GM12875 (cell line): ENCODE data around the gene DOCK7.

ENCODE experiments used
- H3K4me3 ChIP-seq: one replicate; pipeline ENCODE4 v1.5.1; 2011; ENCODE audit warnings: low read depth, low read length, control low read depth
- TF ChIP-seq, protein P1 (sequence below): IDR thresholded peaks from 2 replicates; pipeline ENCODE4 v1.5.1; 2011; ENCODE audit warnings: low read depth, mild to moderate bottlenecking, control low read depth, inconsistent platforms, low read length, moderate library complexity, borderline replicate concordance; ENCODE audit not compliant: insufficient read depth

Gene DOCK7

DNA sequence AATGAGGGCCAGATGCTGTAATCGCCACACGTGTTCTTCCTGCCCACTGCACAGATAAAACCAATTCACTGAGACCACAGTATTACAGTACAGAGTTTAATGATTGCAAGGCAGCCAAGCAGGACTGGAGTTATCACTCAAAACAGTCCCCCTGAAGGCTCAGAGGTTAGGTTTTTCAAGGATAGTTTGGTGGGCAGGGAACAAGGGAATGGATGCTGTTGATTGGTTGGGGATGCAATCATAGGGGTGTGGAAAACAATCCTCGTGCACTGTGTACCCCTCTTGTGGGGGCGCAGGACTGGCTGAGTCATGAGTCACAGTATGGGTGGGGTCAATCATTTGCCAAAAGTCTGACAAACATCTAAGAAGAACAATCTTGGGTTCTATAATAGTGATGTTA lies 263.8 kb downstream of the DOCK7 start:
- H3K4me3 ChIP-seq: no peak overlapping the region
- TF ChIP-seq, protein P1, sequence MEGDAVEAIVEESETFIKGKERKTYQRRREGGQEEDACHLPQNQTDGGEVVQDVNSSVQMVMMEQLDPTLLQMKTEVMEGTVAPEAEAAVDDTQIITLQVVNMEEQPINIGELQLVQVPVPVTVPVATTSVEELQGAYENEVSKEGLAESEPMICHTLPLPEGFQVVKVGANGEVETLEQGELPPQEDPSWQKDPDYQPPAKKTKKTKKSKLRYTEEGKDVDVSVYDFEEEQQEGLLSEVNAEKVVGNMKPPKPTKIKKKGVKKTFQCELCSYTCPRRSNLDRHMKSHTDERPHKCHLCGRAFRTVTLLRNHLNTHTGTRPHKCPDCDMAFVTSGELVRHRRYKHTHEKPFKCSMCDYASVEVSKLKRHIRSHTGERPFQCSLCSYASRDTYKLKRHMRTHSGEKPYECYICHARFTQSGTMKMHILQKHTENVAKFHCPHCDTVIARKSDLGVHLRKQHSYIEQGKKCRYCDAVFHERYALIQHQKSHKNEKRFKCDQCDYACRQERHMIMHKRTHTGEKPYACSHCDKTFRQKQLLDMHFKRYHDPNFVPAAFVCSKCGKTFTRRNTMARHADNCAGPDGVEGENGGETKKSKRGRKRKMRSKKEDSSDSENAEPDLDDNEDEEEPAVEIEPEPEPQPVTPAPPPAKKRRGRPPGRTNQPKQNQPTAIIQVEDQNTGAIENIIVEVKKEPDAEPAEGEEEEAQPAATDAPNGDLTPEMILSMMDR: no peak

DNA sequence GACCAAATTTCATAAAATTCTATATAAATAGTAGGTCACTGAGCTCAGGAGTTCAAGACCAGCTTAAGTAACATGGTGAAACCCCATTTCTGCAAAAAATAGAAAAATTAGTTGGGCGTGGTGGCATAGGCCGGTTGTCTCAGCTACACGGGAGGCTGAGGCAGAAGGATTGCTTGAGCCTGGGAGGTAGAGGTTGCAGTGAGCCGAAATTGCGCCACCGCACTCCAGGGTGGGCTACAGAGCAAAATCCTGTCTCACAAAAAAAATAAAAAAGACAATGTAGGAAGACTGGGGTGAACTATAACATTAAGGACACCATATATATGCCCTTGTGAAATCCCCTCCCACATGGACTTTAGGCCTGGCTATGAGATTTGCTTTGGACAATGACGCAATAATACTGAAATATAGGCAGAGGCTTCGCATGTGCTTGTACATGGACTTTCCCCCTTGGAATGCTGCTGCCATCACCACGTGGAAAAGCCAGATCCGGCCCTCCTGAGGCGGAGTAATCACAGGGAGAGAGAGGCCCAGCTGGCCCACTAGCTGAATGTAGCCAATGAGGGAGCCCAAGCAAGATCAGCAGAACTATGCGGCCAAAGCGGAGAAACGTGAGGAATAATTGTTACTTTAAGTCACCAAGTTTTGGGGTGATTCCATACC lies 264.5 kb downstream of the DOCK7 start:
- TF ChIP-seq, protein P1: no peak
- H3K4me3 ChIP-seq: no peak overlapping the region

DNA sequence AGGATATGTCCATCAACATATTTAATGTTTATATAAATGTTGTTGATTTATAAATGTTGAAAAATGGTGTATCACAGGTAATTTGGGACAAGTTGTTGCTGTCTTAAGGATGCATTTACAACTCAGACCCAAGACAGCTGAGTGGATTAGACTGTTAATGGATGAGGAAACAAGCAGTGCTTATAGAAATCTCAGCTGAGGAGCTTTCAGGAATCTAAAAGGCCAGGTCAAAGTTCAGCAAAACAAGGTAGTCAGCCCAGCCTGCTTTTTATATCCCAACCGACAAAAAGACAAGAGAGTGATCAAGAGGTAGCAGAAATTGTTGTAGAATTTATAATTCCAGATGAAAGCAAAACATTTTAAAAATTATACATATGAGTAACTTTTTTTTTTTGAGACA lies 268.0 kb downstream of the DOCK7 start:
- TF ChIP-seq, protein P1: no peak
- H3K4me3 ChIP-seq: no peak overlapping the region

DNA sequence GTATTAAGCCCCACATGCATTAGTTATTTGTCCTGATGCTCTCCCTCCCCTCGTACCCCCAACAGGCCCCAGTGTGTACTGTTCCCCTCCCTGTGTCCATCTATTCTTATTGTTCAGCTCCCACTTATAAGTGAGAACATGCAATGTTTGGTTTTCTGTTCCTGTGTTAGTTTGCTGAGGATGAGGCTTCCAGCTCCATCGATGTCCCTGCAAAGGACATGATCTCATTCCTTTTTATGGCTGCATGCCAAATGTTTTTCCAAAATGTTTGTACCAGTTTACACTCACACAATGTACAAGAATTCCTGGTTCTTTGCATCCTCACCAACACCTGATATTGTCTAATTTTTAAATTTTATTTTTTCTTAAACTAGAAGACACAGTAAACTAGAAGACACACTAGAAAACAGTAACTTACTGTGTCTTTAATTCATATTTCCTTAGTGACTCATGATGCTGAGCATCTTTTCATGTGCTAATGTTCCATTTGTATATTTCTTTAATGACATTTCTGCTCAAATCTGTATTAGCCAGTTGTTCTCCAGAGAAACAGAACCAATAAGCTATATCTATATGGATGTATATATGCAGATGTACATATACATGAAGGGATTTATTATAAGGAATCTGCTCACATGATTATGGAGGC lies 270.7 kb downstream of the DOCK7 start:
- TF ChIP-seq, protein P1: no peak
- no peak overlapping the region for H3K4me3 ChIP-seq

DNA sequence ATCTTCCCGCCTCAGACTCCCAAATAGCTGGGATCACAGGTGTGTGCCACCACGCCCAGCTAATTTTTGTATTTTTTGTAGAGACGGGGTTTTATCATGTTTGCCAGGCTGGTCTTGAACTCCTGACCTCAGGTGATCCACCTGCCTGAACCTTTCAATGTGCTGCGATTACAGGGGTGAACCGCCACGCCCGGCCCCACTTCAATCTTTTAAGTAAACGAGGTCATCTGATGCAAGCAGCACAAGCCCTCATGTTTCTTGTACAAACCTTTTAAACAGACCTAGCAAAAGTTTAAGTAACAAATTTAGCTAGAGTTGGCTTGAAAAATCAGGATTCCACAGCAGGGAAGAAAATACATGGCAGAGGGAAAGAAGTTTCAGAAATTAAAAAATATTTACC lies 272.5 kb downstream of the DOCK7 start:
- TF ChIP-seq, protein P1: no peak
- no peak overlapping the region for H3K4me3 ChIP-seq

DNA sequence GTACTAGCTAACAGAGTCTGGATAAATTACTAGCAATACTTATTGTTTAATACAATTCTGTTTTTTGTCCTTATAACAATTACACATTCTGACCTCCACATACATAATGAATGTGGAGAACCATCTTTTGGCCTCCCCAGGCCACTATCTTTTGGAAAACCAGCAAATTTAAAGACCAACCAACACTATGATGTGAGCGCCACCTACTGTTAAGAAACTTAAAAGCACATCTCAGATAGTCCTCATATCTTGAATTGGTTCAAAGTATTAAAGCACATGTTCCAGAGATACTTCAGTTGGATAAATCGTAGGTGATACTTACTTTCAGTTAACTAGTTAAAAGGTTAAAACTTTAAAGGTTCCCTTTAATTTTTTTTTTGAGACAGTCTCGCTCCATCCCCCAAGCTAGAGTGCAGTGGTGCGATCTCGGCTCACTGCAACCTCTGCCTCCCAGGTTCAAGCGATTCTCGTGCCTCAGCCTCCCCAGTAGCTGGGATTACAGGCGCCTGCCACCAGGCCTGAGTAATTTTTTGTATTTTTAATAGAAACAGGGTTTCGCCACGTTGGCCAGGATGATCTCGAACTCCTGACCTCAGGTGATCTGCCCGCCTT lies 280.7 kb downstream of the DOCK7 start:
- TF ChIP-seq, protein P1: peak; percentile 43; the same call in 1 of the 2 replicates

More for the DNA sequence above, 280.7 kb downstream of the DOCK7 start:
- H3K4me3 ChIP-seq: no peak overlapping the region
